ENCODE data around the gene LLCFC1. TPM values are rescaled to one million over a fixed set of nuclear protein-coding genes. Genes with fewer than 3 reads are reported as not detected.

Gene LLCFC1
- total RNA-seq, 1 donor from 2014 or later = not detected

GRCh38 chr7:142894112-142894984 is 44.9 kb upstream of the LLCFC1 start:
- H3K27me3 Mint-ChIP-seq (ENCODE audit: unreplicated experiment) = peaks cover 9% of the 10 kb centered on the region
- no peak for TF ChIP-seq CTCF (IDR thresholded peaks at IDR 0.05; ENCODE audit: partially characterized antibody, unreplicated experiment)
- no peaks in the 10 kb centered on the region for H3K4me1 Mint-ChIP-seq (ENCODE audit: low read depth, unreplicated experiment)
- H3K4me3 Mint-ChIP-seq (ENCODE audit: unreplicated experiment) = no peak overlapping the region
- H3K36me3 Mint-ChIP-seq (ENCODE audit: unreplicated experiment) = no peaks in the 10 kb centered on the region
- no peak overlapping the region for H3K27ac Mint-ChIP-seq (ENCODE audit: unreplicated experiment)
- no peaks in the 10 kb centered on the region for H3K9me3 Mint-ChIP-seq (ENCODE audit: unreplicated experiment)
- DNase-seq = no peak

- Mint-ChIP-seq H3K27me3 (ENCODE audit: unreplicated experiment) (peaks cover 9% of the 10 kb centered on the region), H3K36me3 (ENCODE audit: unreplicated experiment) (no peaks in the 10 kb centered on the region), H3K4me3 (ENCODE audit: unreplicated experiment) (no peak overlapping the region), H3K4me1 (ENCODE audit: low read depth, unreplicated experiment) (no peaks in the 10 kb centered on the region), H3K9me3 (ENCODE audit: unreplicated experiment) (no peaks in the 10 kb centered on the region), H3K27ac (ENCODE audit: unreplicated experiment) (no peak overlapping the region)
- no peak for TF ChIP-seq CTCF (IDR thresholded peaks at IDR 0.05; ENCODE audit: partially characterized antibody, unreplicated experiment)
- DNase-seq = no peak
Observed at GRCh38 chr7:142894985-142895593, 44.2 kb upstream of the LLCFC1 start.

- H3K27me3 Mint-ChIP-seq (ENCODE audit: unreplicated experiment) = peaks cover 7% of the 10 kb centered on the region
- H3K9me3 Mint-ChIP-seq (ENCODE audit: unreplicated experiment) = no peaks in the 10 kb centered on the region
- no peaks in the 10 kb centered on the region for H3K36me3 Mint-ChIP-seq (ENCODE audit: unreplicated experiment)
- H3K27ac Mint-ChIP-seq (ENCODE audit: unreplicated experiment) = no peak overlapping the region
- DNase-seq = no peak
- H3K4me1 Mint-ChIP-seq (ENCODE audit: low read depth, unreplicated experiment) = no peaks in the 10 kb centered on the region
- H3K4me3 Mint-ChIP-seq (ENCODE audit: unreplicated experiment) = no peak overlapping the region
- TF ChIP-seq CTCF (IDR thresholded peaks at IDR 0.05; ENCODE audit: partially characterized antibody, unreplicated experiment) = no peak
Observed at GRCh38 chr7:142896151-142896550, 43.1 kb upstream of the LLCFC1 start.

DNA sequence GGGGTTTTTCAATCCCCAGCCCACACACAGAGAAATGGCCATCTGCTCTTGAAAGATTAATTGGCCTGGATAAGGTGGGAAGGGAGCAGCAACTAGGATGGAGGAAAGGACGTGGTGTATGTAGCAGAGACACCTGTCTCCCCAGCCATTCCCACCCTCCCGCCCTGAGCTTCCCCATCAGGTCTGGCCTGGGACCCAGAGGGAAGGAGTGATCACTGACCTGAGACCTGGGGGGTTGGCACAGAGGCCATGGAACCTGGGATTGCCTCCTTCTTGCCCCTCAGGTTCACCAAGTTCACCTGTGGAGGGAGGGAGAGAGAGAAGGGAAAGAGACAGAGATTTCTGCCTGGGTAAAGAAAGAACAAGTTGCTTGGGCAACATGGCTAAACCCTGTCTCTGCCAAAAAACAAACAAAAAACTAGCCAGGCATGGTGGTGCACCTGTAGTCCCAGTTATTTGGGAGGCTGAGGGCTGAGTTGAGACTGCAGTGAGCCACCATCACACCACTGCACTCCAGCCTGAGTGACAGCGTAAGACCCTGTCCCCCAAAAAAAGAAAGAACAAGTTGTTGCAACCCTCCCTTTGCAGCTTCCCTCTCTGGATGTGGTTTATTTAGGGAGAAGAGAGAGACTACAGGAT is 42.4 kb upstream of the LLCFC1 start:
- DNase-seq = no peak
- peaks cover 4% of the 10 kb centered on the region for H3K27me3 Mint-ChIP-seq (ENCODE audit: unreplicated experiment)
- no peak overlapping the region for H3K4me3 Mint-ChIP-seq (ENCODE audit: unreplicated experiment)
- no peak for TF ChIP-seq CTCF (IDR thresholded peaks at IDR 0.05; ENCODE audit: partially characterized antibody, unreplicated experiment)
- H3K36me3 Mint-ChIP-seq (ENCODE audit: unreplicated experiment) = no peaks in the 10 kb centered on the region
- no peak overlapping the region for H3K27ac Mint-ChIP-seq (ENCODE audit: unreplicated experiment)
- H3K9me3 Mint-ChIP-seq (ENCODE audit: unreplicated experiment) = no peaks in the 10 kb centered on the region
- no peaks in the 10 kb centered on the region for H3K4me1 Mint-ChIP-seq (ENCODE audit: low read depth, unreplicated experiment)

Data from glutamatergic neuron (in vitro differentiated cells).